Peyer's patch (tissue), 4 donors: ENCODE results near the gene CDKN2AIP. TPM values are rescaled to one million over a fixed set of nuclear protein-coding genes. Genes with fewer than 3 reads are reported as not detected.

Source experiments
- DNase-seq, 3 donors: peaks; one replicate each; pipeline ENCODE4 v3.0.0-alpha.2; 2017 to 2019
- H3K27ac ChIP-seq, 4 donors: fragments of 200-600 bp; sonication (generic); one replicate each; pipeline ENCODE4 v1.5.1; 2016 to 2019
- H3K27me3 ChIP-seq, 2 donors: fragments of 200-600 bp; sonication (generic); one replicate each; pipeline ENCODE4 v1.5.1; 2019
- H3K36me3 ChIP-seq, 3 donors: fragments of 200-600 bp; sonication (generic); one replicate each; pipeline ENCODE4 v1.5.1; 2016 to 2019
- H3K4me1 ChIP-seq, 4 donors: fragments of 200-600 bp; sonication (generic); one replicate each; pipeline ENCODE4 v1.5.1; 2016 to 2019
- H3K4me3 ChIP-seq, 4 donors: fragments of 200-600 bp; sonication (generic); 1 replicate in 3 of 4; 2 replicates in 1 of 4; pipeline ENCODE4 v1.5.1; 2016 to 2019; ENCODE audit warnings: mild to moderate bottlenecking in 1 of 4
- H3K9me3 ChIP-seq, 4 donors: fragments of 200-600 bp; sonication (generic); one replicate each; pipeline ENCODE4 v1.5.1; 2016 to 2019; ENCODE audit warnings: mild to moderate bottlenecking in 1 of 4
- CTCF ChIP-seq, 6 experiments: fragments of 450-650 bp in 4 of 6; fragments of 200-600 bp in 2 of 6; sonication (generic) in 1 of 6; IDR thresholded peaks; one replicate each; pipeline ENCODE4 v1.5.1; 2017 to 2019; ENCODE audit warnings: antibody characterized with exemption in 6 of 6, mild to moderate bottlenecking in 3 of 6, moderate library complexity in 1 of 6
- POLR2A ChIP-seq, 2 donors: fragments of 450-650 bp; IDR thresholded peaks; one replicate each; pipeline ENCODE4 v1.5.1; 2017; ENCODE audit warnings: antibody characterized with exemption in 2 of 2, mild to moderate bottlenecking in 2 of 2, moderate library complexity in 2 of 2
- total RNA-seq, 4 donors: library from RNA; depleted of rRNA; stranded (reverse); fragments of >200 nt; gene quantifications; one replicate each; pipeline ENCODE4 v1.1.0, GENCODE V29; 2016

CDKN2AIP gene
- total RNA-seq, 4 donors from 2014 or later, result 17.9 to 25.2 (median 19.9) TPM

- Histone ChIP-seq H3K27ac (no peak overlapping the region), H3K9me3 (no peaks in the 10 kb centered on the region), H3K27me3 (no peaks in the 10 kb centered on the region), H3K4me1 (no peaks in the 10 kb centered on the region), H3K36me3 (no peaks in the 10 kb centered on the region), H3K4me3 (no peak overlapping the region)
- no peak for DNase-seq
- TF ChIP-seq POLR2A (IDR thresholded peaks at IDR 0.05) (no peak), CTCF (IDR thresholded peaks at IDR 0.05) (no peak)
These were observed 48.8 kb downstream of the CDKN2AIP start for GRCh38 chr4:183493246-183493645.

- no peak overlapping the region for H3K4me3 ChIP-seq
- no peaks in the 10 kb centered on the region for H3K9me3 ChIP-seq
- H3K36me3 ChIP-seq, result no peaks in the 10 kb centered on the region
- H3K27ac ChIP-seq, result no peak overlapping the region
- no peaks in the 10 kb centered on the region for H3K4me1 ChIP-seq
- no peaks in the 10 kb centered on the region for H3K27me3 ChIP-seq
- no peak for TF ChIP-seq POLR2A (IDR thresholded peaks at IDR 0.05)
- TF ChIP-seq CTCF (IDR thresholded peaks at IDR 0.05), result no peak
- no peak for DNase-seq
These were observed 50.7 kb downstream of the CDKN2AIP start for GRCh38 chr4:183495184-183495583.

Other genes with a start within 250 kb of the CDKN2AIP start
- not detected for gene CLDN22, start 124.4 kb upstream of the CDKN2AIP start, total RNA-seq
- gene CLDN24, start 122.2 kb upstream of the CDKN2AIP start, total RNA-seq, result not detected
- gene ING2, start 60.4 kb downstream of the CDKN2AIP start, total RNA-seq, result 10 to 100 TPM; 23.0 to 30.8 (median 25.0) TPM
- gene RWDD4, start 214.5 kb downstream of the CDKN2AIP start, total RNA-seq, result 10 to 100 TPM; 11.3 to 33.8 (median 13.2) TPM
- 10 to 100 TPM; 38.0 to 60.1 (median 52.8) TPM for gene TRAPPC11, start 214.7 kb downstream of the CDKN2AIP start, total RNA-seq